T-cell (primary cell): Measurements from ENCODE around the gene NR1H4. TPM values are rescaled to one million over a fixed set of nuclear protein-coding genes. Genes with fewer than 3 reads are reported as not detected.

Experiments used
- ATAC-seq, 4 experiments: fragments of 200-7000 bp in 3 of 4; fragments of 150-1000 bp in 1 of 4; cut with Tn5 transposase; replicated peaks in 1 of 4; 1 replicate in 3 of 4; 2 replicates in 1 of 4; pipeline ENCODE4 v1.10.0; 2021; ENCODE audit warnings: moderate library complexity in 3 of 4, mild to moderate bottlenecking in 2 of 4, moderate number of reproducible peaks in 1 of 4
- CTCF ChIA-PET, 2 donors: fragments of 300-600 bp; sonication (Branson Sonifier 250); formaldehyde crosslinking; loops; one replicate each; lab custom pipeline; 2022; ENCODE audit warnings: antibody characterized with exemption in 2 of 2; lab: Charles Lee
- POLR2A ChIA-PET, 2 donors: fragments of 300-600 bp; sonication (Branson Sonifier 250); formaldehyde crosslinking; loops; one replicate each; lab custom pipeline; 2022; ENCODE audit warnings: antibody characterized with exemption in 2 of 2; lab: Charles Lee
- DNase-seq, 35 experiments: peaks; one replicate each; pipeline versions ENCODE4 v3.0.0 to v3.0.0-alpha.2; 2013 to 2023
- H3K27ac ChIP-seq: one replicate; pipeline ENCODE4 v1.5.1; 2013; ENCODE audit warnings: low read length
- H3K27me3 ChIP-seq, 2 experiments: replicated peaks in 1 of 2; 1 replicate in 1 of 2; 2 replicates in 1 of 2; pipeline versions ENCODE4 v1.6.1 to v1.7.0; 2013; ENCODE audit warnings: low read length in 1 of 2, mixed read lengths in 1 of 2; ENCODE audit not compliant: control insufficient read depth in 2 of 2, insufficient read depth in 2 of 2; ENCODE audit errors: extremely low read depth in 1 of 2
- H3K36me3 ChIP-seq, 2 donors: 1 replicate in 1 of 2; 2 replicates in 1 of 2; pipeline versions ENCODE4 v1.6.1 to v1.7.0; 2013; ENCODE audit warnings: low read length in 1 of 2; ENCODE audit not compliant: control insufficient read depth in 2 of 2, insufficient read depth in 1 of 2; ENCODE audit errors: extremely low read depth in 1 of 2
- H3K4me1 ChIP-seq, 2 experiments: 1 replicate in 1 of 2; 2 replicates in 1 of 2; pipeline versions ENCODE4 v1.6.1 to v1.7.0; 2013; ENCODE audit warnings: low read length in 2 of 2, mixed read lengths in 1 of 2; ENCODE audit not compliant: insufficient read depth in 2 of 2, control insufficient read depth in 1 of 2; ENCODE audit errors: extremely low read depth in 1 of 2
- H3K4me3 ChIP-seq, 2 donors: 1 replicate in 1 of 2; 2 replicates in 1 of 2; pipeline versions ENCODE4 v1.5.1 to v1.7.0; 2013; ENCODE audit warnings: mild to moderate bottlenecking in 2 of 2, low read length in 1 of 2, moderate library complexity in 1 of 2; ENCODE audit not compliant: control insufficient read depth in 1 of 2; ENCODE audit errors: extremely low read depth in 1 of 2
- H3K9me3 ChIP-seq: 2 replicates; pipeline ENCODE4 v1.7.0; 2013
- H3K27ac Mint-ChIP-seq, 2 donors: one replicate each; pipeline ENCODE4 v1.8.0; 2020 to 2021; ENCODE audit warnings: mild to moderate bottlenecking in 2 of 2, mixed read lengths in 2 of 2
- H3K27me3 Mint-ChIP-seq, 2 donors: one replicate each; pipeline ENCODE4 v1.8.0; 2021 to 2022; ENCODE audit warnings: mixed read lengths in 2 of 2
- H3K36me3 Mint-ChIP-seq: one replicate; pipeline ENCODE4 v1.8.0; 2021; ENCODE audit warnings: mixed read lengths
- H3K4me1 Mint-ChIP-seq, 3 donors: one replicate each; pipeline ENCODE4 v1.8.0; 2020 to 2022; ENCODE audit warnings: mixed read lengths in 3 of 3, mild to moderate bottlenecking in 1 of 3
- H3K4me3 Mint-ChIP-seq, 3 donors: one replicate each; pipeline ENCODE4 v1.8.0; 2020 to 2022; ENCODE audit warnings: mild to moderate bottlenecking in 3 of 3, mixed read lengths in 3 of 3, moderate library complexity in 3 of 3
- H3K9me3 Mint-ChIP-seq, 3 donors: one replicate each; pipeline ENCODE4 v1.8.0; 2020 to 2022; ENCODE audit warnings: mixed read lengths in 3 of 3
- WGBS: methylation state at CpG from one replicate; pipeline ENCODE4 v1.1.5; 2013; ENCODE audit warnings: missing lambda C conversion rate; ENCODE audit not compliant: insufficient coverage; 5-methylcytosine and 5-hydroxymethylcytosine counted together
- total RNA-seq, 35 experiments: library from RNA in 6 of 35; stranded (reverse) in 6 of 35; fragments of 120-200 nt in 1 of 35; gene quantifications; one replicate each; pipeline versions ENCODE4 v1.2.1 to v1.2.4 and lab custom pipeline; 2013 to 2026

The NR1H4 gene
- total RNA-seq, 5 donors from 2014 or later (not counting 1 experiment from before 2014, with no cell fraction given) = not detected

DNA sequence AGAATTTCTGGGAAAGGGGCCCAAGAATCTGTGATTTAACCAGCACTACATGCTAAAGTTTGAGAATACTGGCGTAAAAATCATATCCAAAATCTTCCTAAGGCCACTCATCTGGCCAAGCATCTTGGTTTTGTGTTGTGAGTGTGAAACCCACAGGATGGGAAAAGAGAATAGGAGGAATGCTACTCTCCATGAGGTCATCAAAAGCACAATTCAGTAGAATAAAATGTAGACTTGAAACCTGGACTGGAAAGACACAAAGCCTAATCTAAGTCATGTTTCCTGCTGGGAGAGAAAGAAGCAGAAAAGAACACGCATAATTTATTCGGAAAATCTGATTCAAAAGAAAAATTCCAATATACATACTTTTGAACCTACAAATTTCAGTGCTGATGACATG lies 42.3 kb downstream of the NR1H4 start:
- Mint-ChIP-seq H3K27ac (no peak overlapping the region), H3K27me3 (peaks cover 2 to 4% of the 10 kb centered on the region in 2 donors), H3K36me3 (no peaks in the 10 kb centered on the region), H3K4me3 (no peak overlapping the region), H3K9me3 (peaks cover 4 to 5% (median 5%) of the 10 kb centered on the region in 3 donors), H3K4me1 (no peaks in the 10 kb centered on the region)
- Histone ChIP-seq H3K4me3 (no peak overlapping the region), H3K4me1 (no peaks in the 10 kb centered on the region), H3K36me3 (no peaks in the 10 kb centered on the region), H3K9me3 (no peaks in the 10 kb centered on the region), H3K27ac (no peak overlapping the region), H3K27me3 (peaks cover 0 to 8% of the 10 kb centered on the region in 2 experiments)
- POLR2A ChIA-PET = no interaction called here
- DNase-seq = no peak
- no peak for ATAC-seq
- CTCF ChIA-PET = interaction anchor here in 1 of 2 donors (0.7 kb wide), 1 partner anchor 9 kb away, joined by 3 read pairs; no protein-coding TSS in a partner anchor
- WGBS = no CpG with 5 or more reads among the region's 3 CpGs

DNA sequence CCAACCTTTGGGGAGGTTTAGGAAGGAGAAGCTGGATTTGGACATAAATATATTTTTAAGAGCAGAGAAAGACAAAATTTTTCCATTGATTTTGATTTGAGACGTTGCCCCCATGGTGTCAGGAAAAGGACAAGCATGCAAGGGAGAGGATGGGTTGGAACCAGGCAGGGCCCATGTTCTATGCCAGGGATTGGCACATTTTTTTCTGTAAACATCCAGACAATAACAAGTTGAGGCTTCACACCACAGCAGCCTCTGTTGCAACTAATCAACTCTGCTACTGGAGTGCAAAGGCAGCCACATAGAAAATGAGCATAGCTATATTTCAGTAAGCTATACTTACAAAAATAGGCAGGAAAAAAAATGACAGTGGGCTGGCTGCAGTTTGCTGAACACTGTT lies 44.7 kb downstream of the NR1H4 start:
- H3K27me3 ChIP-seq = peaks cover 0 to 6% of the 10 kb centered on the region in 2 experiments
- peaks cover 4 to 5% (median 5%) of the 10 kb centered on the region in 3 donors for H3K9me3 Mint-ChIP-seq
- no peaks in the 10 kb centered on the region for H3K4me1 Mint-ChIP-seq
- peaks cover 4 to 7% of the 10 kb centered on the region in 2 donors for H3K27me3 Mint-ChIP-seq
- ATAC-seq (no peak), DNase-seq (no peak)
- H3K9me3 ChIP-seq = no peaks in the 10 kb centered on the region
- no peaks in the 10 kb centered on the region for H3K36me3 ChIP-seq
- no peak overlapping the region for H3K27ac ChIP-seq
- CTCF ChIA-PET = no interaction called here
- no peak overlapping the region for H3K4me3 ChIP-seq
- no peak overlapping the region for H3K4me3 Mint-ChIP-seq
- H3K36me3 Mint-ChIP-seq = no peaks in the 10 kb centered on the region
- H3K4me1 ChIP-seq = no peaks in the 10 kb centered on the region
- H3K27ac Mint-ChIP-seq = no peak overlapping the region
- POLR2A ChIA-PET = no interaction called here
- WGBS = no CpG with 5 or more reads among the region's 1 CpG

DNA sequence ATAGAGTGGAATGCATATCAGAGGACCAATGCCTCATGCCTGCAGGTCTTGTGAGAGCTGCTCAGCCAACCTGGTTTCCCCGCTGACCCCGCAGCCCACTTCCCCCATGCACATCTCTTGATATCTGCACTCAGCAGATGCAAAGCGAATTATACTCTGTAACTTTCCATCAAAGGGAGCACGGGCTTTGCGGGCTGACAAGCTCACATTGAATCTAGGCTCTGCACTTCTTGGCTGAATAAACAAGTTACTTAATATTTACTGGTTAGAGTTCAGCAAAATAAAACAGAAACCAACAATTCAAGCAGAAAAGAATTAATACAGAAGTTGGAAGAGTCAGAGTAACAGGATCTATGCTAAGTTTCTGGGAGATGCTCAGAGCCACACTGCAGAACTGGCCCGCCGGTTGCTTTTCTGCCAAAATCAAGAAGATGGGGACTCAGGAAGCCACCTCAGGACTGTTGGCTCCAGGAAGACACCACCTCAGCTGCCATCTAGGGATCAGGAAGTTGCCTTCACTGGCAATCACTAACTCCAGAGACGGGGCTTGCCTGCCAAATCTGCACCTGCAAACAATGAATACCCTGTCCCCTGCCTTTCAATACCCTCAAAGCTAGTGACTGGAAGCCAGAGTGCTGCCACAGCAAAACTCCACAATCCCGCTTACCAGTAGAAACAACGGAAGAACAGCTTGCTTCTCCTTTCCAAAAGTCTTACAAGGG lies 46.5 kb downstream of the NR1H4 start:
- 77% methylated on average over 6 of the region's 10 CpGs for WGBS

GRCh38 chr12:100521958-100522357 lies 48.3 kb downstream of the NR1H4 start:
- no peaks in the 10 kb centered on the region for H3K36me3 ChIP-seq
- H3K9me3 ChIP-seq = no peaks in the 10 kb centered on the region
- no peaks in the 10 kb centered on the region for H3K36me3 Mint-ChIP-seq
- no CpG with 5 or more reads among the region's 1 CpG for WGBS
- H3K27ac ChIP-seq = no peak overlapping the region
- H3K27ac Mint-ChIP-seq = no peak overlapping the region
- ChIA-PET CTCF (no interaction called here), POLR2A (no interaction called here)
- no peaks in the 10 kb centered on the region for H3K4me1 ChIP-seq
- DNase-seq (no peak), ATAC-seq (no peak)
- no peak overlapping the region for H3K4me3 ChIP-seq
- peaks cover 4% of the 10 kb centered on the region in 3 donors for H3K9me3 Mint-ChIP-seq
- H3K27me3 Mint-ChIP-seq = peaks cover 9 to 10% of the 10 kb centered on the region in 2 donors
- H3K4me3 Mint-ChIP-seq = no peak overlapping the region
- H3K4me1 Mint-ChIP-seq = no peaks in the 10 kb centered on the region
- H3K27me3 ChIP-seq = peaks cover 0 to 6% of the 10 kb centered on the region in 2 experiments

More for the DNA sequence above, 46.5 kb downstream of the NR1H4 start:
- Mint-ChIP-seq H3K9me3 (peaks cover 4 to 5% (median 5%) of the 10 kb centered on the region in 3 donors), H3K27ac (no peak overlapping the region), H3K4me3 (no peak overlapping the region), H3K36me3 (no peaks in the 10 kb centered on the region), H3K4me1 (no peaks in the 10 kb centered on the region), H3K27me3 (peaks cover 9% of the 10 kb centered on the region in 2 donors)
- Histone ChIP-seq H3K27ac (no peak overlapping the region), H3K4me1 (no peaks in the 10 kb centered on the region), H3K9me3 (no peaks in the 10 kb centered on the region), H3K4me3 (no peak overlapping the region), H3K27me3 (peaks cover 0 to 6% of the 10 kb centered on the region in 2 experiments), H3K36me3 (no peaks in the 10 kb centered on the region)
- DNase-seq = no peak
- CTCF ChIA-PET = interaction anchor here in 1 of 2 donors (0.7 kb wide), 1 partner anchor 9 kb away, joined by 3 read pairs; no protein-coding TSS in a partner anchor
- POLR2A ChIA-PET = no interaction called here
- ATAC-seq = no peak

GRCh38 chr12:100528034-100528433 lies 54.4 kb downstream of the NR1H4 start:
- DNase-seq = no peak
- Histone ChIP-seq H3K27ac (no peak overlapping the region), H3K4me3 (no peak overlapping the region), H3K4me1 (no peaks in the 10 kb centered on the region), H3K27me3 (peaks cover 0 to 2% of the 10 kb centered on the region in 2 experiments), H3K9me3 (no peaks in the 10 kb centered on the region), H3K36me3 (no peaks in the 10 kb centered on the region)
- H3K27ac Mint-ChIP-seq = no peak overlapping the region
- ATAC-seq = no peak
- no peaks in the 10 kb centered on the region for H3K4me1 Mint-ChIP-seq
- no peak overlapping the region for H3K4me3 Mint-ChIP-seq
- CTCF ChIA-PET = no interaction called here
- POLR2A ChIA-PET = no interaction called here
- no peaks in the 10 kb centered on the region for H3K9me3 Mint-ChIP-seq
- WGBS = 75% methylated on average over 2 of the region's 3 CpGs
- H3K36me3 Mint-ChIP-seq = no peaks in the 10 kb centered on the region
- peaks cover 18 to 20% of the 10 kb centered on the region in 2 donors for H3K27me3 Mint-ChIP-seq

GRCh38 chr12:100528471-100529127 lies 54.9 kb downstream of the NR1H4 start:
- H3K4me3 Mint-ChIP-seq = no peak overlapping the region
- no peaks in the 10 kb centered on the region for H3K36me3 ChIP-seq
- H3K27me3 ChIP-seq = peaks cover 0 to 2% of the 10 kb centered on the region in 2 experiments
- no peaks in the 10 kb centered on the region for H3K4me1 Mint-ChIP-seq
- no peaks in the 10 kb centered on the region for H3K9me3 Mint-ChIP-seq
- CTCF ChIA-PET = no interaction called here
- DNase-seq (no peak), ATAC-seq (no peak)
- no peaks in the 10 kb centered on the region for H3K9me3 ChIP-seq
- no peak overlapping the region for H3K4me3 ChIP-seq
- no peaks in the 10 kb centered on the region for H3K36me3 Mint-ChIP-seq
- POLR2A ChIA-PET = no interaction called here
- H3K27ac Mint-ChIP-seq = no peak overlapping the region
- peaks cover 16 to 22% of the 10 kb centered on the region in 2 donors for H3K27me3 Mint-ChIP-seq
- no peak overlapping the region for H3K27ac ChIP-seq
- H3K4me1 ChIP-seq = no peaks in the 10 kb centered on the region
- no CpG with 5 or more reads among the region's 1 CpG for WGBS
